Occipital lobe (tissue), 2 donors: ENCODE data around the gene SMIM29. TPM values are rescaled to one million over a fixed set of nuclear protein-coding genes. Genes with fewer than 3 reads are reported as not detected.

Experiments
- DNase-seq: peaks from one replicate; lab custom pipeline; 2025; lab: John Stamatoyannopoulos, UW
- total RNA-seq: library from RNA; depleted of rRNA; stranded (reverse); fragments of >200 nt; gene quantifications from one replicate; pipeline ENCODE4 v1.2.3, GENCODE V29; 2014

Gene SMIM29
- total RNA-seq, 1 donor from 2014 or later = 18.7 TPM

- DNase-seq = no peak
Observed at GRCh38 chr6:34240329-34241248, 8.2 kb downstream of the SMIM29 start.

DNA sequence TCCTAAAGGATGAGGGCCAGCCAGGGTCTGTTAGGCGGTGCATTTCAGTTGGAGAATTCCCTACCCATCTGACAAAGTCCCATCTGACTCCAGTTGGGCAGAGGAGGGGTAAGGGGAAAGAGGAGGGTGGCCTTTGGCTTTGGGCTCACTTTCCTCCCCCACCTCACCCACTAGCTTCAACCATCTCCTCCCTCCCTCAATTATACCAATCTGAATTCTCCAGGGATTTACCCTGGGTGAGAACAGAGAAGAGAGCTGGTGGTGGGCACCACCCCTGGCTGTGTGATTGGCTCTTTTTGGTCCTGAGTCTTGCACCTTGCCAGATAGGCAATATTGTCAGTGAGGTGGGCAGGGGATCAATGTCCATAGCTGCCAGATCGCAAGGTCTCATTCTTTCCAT is 8.9 kb downstream of the SMIM29 start:
- DNase-seq = no peak

DNA sequence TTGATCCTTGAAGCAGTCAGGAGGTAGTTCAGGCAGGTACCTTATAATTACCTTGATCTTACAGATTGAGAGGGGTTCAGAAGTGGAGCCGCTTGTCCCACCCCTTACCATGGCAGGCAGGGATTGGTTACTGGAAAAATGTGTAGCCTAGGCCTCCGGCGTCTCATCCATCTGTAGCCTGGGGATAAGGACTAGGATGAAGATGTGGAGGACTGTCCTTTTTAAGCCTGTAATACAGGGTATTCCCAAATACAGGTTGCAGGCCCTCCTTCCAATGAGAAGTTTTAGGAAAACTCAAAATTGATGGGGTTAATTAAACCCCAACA is 9.3 kb downstream of the SMIM29 start:
- DNase-seq = no peak

GRCh38 chr6:34238585-34239499 is 10.0 kb downstream of the SMIM29 start:
- DNase-seq = no peak

DNA sequence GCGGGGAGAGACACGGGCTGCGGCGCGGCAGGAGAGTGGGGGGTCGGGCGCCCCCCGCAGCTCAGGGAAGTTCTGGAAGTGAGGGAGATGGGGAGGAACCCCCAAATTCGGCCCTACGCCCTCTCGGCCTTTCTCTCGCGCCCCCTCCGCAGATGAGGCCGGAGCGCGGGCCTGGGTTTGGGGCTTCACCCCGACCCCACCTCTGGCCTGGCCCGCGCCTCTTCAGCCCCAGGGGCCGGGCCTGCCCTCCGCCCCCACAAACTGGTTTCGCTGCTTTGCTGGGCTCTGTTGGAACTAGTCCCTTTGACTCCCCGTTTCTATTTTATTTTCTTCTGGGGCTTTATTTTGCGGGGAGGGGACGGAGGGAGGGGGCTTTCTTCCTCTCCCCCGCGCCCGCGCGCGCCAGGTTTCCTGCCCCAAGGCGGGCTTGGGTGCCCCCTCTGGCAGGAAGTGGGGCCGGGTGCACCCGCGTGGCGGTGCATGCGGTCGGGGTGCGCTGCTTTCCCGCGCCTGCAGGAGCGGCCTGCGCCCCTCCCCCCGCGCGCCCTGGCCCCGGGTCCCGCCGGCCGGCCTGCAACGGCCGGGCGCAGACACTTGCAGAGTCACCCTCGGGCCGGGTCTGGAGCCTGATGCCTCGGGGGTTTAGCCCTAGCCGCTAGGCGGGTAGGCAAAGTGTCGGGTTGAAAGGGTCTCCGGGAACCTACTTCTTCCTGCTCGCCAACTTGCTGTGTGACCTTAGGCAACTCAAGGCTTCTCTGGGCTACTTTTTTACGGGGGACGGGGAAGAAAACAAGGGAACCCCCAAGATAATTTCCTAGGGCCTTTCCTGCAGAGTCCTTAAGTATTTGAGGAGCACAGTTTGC is 10.9 kb downstream of the SMIM29 start:
- DNase-seq = no peak

- no peak for DNase-seq
Observed at GRCh38 chr6:34237316-34237721, 11.5 kb downstream of the SMIM29 start.

- DNase-seq = peak; percentile 85
Observed at GRCh38 chr6:34236443-34237315, 12.1 kb downstream of the SMIM29 start, which contains the start of gene HMGA1. Gene HMGA1 (plus strand): TSS chr6:34236873. CDS start chr6:34240781, 3,908 bp downstream.

GRCh38 chr6:34236131-34236442 is 12.7 kb downstream of the SMIM29 start:
- no peak for DNase-seq

DNA sequence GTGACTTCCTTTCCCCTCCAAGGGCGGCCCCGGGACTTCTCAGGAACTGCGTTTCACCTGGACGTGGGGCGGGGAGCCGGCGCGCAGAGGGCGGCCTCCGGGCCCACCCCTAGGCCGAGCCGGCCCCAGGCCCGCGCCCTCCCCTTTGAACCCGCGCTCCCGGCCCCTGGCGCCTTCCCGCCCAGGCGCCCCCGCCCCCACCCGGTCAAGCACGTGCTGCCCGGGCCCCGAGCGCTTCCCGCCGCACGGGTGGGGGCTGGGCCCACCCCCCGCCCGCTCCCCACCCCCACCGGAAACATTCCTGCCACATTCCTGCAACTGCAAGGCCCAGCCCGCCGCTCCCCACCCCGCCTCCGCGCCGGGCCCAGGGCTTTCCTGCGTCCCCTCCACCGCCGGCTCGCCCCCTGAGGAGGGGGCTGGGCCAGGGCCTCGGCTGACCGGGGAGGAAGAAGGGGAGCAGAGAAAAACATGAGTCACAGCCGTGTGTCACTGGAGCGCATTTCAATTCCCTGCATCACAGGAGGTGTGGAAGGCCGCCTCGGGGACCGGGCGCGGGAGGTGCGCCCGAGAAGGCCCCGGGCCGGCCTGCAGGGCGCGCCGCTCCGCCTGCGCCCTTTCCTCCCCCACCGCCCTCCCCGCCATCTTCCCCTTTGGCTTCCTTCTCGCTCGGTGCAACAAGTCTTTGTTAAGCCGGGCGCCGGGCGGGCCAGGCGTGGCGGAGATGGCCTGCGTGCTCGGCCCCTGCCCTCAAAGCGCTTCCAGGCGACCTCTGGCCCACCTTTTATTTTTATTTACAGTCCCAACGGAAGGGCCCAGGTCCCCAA is 13.3 kb downstream of the SMIM29 start:
- DNase-seq = no peak

GRCh38 chr6:34234667-34235306 is 14.0 kb downstream of the SMIM29 start:
- no peak for DNase-seq

DNA sequence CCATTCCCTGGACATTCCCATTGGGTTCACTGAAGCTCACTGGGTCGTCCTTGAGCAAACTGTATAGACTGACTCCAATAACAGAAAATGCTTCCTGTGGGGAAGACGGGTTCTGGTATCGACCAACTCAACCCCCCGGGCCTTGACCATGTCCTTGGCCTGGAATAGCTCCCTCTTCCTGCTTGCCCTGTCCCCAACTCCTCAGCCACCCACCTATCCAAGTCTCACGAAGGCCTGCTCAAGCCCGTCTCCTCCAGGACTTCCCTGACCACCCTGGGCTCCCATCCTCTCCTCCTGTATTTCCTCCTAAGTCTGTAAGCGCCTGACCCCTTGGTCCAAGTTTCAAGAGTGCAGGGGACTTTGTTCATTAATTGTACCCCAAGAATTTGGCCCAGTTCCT is 14.9 kb downstream of the SMIM29 start:
- no peak for DNase-seq

DNA sequence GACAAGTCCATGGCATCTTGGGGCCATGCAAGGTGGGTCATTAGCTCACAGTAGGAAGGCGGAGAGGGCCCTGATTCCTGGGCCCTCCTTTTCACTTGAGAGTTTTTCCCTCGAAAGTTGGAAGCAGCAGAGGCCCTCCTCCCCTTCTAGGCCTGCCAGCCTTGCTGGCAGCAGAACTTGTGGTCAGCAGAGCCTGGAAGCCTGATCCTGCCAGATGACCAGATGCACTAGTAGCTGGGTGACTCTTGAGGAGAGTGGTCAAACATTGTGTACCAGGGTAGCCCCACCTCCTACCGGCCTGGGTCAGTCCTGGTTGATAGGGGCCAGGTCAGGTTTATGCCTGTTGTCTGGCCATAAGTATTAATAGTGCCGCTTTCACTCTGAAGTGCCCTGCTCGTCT is 15.9 kb downstream of the SMIM29 start:
- no peak for DNase-seq

DNA sequence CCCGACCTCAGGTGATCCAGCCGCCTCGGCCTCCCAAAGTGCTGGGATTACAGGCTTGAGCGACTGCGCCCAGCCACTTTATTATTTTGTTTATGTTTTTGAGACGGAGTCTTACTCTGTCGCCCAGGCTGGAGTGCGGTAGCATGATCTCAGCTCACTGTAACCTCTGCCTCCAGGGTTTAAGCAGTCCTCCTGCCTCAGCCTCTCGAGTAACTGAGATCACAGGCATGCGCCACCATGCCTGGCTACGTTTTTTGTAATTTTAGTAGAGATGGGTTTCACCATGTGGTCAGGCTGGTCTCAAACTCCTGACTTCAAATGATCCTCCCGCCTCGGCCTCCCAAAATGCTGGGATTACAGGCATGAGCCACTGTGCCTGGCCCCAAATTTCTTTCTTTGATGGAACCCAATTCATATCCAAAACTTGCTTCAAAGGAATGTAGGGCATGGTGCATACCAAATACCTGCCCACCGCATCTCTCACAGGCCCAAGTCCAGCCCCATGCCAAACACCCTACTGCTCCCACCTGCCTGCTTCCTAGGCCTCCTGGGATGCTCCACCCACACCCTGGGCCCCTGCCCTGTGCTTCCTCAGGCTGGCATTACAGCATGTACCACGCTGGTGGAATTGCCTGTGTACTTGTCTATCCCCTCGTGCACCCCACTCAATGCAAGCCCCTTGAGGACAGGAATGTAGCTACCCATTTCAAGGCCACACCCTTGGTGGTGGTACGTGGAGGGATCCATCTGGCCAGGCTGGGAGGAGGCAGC is 17.1 kb downstream of the SMIM29 start:
- DNase-seq = no peak

DNA sequence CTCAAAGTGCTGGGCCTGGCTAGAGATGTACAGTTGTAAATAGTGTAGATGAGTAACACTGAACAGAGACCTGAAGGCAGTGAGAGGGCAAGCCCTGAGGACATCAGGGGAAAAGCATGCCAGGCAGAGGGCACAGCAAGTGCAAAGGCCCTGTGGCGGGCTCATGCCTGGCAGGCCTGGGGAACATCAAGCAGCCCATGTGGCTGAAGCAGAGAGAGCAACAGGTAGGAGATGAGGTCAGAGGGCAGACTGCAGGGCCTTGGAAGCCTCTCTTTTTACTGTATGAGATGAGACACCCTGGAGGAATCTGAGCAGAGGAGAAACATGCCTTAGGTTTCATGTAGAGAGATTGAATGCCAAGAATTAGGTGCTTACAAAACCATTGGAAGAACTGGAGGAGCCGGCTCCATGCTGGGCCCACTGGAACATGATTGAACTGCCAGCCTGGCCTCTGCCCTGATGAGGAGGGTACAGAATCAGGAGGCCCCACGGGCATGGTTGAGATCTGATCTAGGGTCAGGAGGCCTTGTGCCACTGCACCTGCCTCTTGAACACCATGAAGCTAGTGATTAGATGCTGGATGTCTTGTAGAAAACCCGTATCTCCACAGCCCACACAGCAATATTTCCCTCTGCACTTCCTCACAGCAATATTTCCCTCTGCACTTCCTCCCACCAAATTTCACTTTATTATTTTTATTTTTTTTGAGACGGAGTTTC is 18.0 kb downstream of the SMIM29 start:
- DNase-seq = no peak

DNA sequence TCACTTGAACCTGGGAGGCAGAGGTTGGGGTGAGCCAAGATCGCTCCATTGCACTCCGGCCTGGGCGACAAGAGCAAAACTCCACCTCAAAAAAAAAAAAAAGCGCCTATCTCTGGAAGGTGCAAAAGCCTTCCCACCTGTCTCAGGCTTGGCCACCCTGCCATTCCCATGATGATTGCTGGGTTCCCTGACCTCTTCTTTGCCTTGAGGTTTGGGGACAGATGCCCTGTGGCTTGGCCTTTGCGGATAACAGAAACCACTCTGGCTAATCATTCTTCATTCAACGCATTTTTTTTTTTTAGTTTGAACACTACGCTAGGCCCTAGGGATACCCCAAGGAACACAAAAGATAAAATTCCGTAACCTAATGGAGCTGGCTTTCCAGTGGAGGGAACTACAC is 18.9 kb downstream of the SMIM29 start:
- DNase-seq = no peak

- no peak for DNase-seq
Observed at GRCh38 chr6:34227761-34228421, 20.9 kb downstream of the SMIM29 start.
